HG02884 (cell line): ENCODE data around the gene STAB2.

ENCODE experiments used
- ATAC-seq: cut with Tn5 transposase; IDR thresholded peaks from one replicate; pipeline ENCODE4 v1.9.1; 2021; ENCODE audit warnings: mild to moderate bottlenecking, moderate library complexity; ENCODE audit not compliant: unreplicated experiment

Gene STAB2

DNA sequence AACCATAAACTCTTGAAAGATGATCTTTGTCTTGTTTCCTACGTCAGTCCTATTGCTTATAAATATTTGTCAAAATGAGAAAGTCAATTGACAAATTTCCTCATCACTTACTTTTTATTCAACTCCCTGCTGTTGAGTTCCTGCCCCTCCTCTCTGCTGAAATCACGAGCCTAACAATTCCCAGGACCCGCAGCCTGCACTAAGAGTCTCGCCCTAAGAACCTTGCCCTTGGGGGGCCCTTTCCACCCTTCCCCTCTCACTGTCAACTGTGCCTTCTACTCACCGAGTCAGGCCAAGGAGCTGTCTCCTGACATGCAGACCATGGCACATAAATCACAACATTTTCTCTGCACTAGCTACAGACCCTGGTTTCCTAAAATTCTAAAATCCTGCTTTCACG lies 99.0 kb downstream of the STAB2 start:
- no peak for ATAC-seq

DNA sequence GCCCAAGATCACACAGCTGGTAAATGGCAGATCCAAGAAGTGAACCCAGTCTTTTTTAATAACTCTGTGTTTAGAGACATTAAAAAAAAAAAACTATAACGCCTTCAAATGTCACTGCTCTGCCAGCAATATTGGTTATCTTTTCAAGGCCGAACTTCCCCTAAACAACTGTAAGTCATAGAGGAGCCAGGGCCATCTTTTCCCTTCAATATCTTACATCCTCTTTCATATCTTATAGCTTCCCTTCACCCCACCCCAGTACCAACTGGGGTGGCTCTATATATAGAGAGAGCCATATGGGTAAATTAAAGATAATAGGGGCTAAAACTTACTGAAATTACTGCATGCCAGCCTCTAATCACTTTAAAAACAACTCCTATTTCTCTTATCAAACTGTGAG lies 100.2 kb downstream of the STAB2 start:
- no peak for ATAC-seq

DNA sequence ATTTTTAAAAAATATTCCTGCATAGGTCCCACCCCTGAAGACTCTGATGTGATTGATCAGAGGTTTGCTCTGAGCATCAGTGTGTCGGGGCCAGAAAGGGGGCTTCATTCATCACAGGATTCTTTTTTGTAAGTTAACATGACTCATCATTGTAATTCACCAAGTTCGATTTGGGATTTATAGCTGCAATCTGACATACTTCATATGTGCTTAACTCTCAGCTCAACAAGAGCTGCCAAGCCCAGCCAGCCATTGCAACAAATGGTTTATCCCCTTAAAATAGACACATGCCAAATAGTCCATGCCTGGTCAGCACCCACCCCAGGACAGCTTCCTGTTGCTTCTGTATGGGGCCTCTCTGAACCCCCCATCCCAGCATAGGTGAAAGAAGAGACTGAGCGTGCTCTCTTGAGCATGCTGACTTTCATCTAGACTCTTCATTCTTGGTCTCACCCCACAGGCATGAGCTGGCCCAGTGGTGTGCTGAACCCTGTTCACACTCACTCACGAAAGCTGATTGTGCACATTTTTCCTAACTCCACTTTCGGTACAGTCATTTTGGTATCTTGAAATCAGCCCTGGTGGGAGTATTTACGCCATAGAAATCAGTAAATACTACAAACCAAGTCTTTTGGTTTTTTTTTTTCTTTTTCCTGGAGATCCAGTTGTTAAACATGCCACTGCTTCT lies 101.4 kb downstream of the STAB2 start:
- ATAC-seq, result no peak

DNA sequence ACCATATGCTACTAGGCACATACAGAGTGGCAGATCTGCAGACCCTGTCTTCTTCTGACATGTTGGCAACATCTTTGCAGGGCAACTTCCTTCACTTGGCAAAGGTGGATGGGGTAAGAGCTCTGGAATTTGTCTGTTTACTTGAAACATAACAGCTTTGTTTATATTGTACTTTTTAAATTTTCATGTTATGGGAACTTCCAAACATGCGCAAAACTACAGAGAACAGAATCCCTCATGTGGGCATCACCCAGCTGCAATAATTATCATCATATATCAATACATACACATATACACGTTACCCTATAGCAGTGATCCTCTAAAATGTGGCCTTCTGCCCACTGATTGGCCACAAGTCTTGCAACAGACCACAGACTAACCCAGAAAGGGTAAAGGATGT lies 103.4 kb downstream of the STAB2 start:
- ATAC-seq, result no peak

DNA sequence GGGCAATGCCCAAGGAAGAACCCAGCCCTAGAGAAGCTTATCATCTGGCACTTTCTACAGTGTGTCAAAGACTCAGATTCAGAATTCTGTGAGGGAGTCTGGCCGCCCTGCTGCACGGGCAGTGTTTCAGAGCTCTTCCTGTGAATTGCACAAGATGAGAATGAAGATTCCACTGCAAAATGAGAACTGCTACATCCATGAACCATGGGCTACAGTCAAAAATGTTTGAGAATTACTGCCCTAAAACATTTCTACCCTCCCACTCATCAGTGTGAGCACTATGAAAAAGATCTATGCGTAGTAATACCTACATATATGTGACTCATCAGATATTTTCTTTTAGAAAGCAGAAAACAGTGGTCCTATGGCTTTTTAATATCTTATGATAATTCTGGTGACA lies 104.0 kb downstream of the STAB2 start:
- ATAC-seq, result no peak

GRCh38 chr12:103696101-103696500 lies 109.0 kb downstream of the STAB2 start:
- no peak for ATAC-seq

- no peak for ATAC-seq
These were observed 111.1 kb downstream of the STAB2 start for GRCh38 chr12:103697971-103698751.

DNA sequence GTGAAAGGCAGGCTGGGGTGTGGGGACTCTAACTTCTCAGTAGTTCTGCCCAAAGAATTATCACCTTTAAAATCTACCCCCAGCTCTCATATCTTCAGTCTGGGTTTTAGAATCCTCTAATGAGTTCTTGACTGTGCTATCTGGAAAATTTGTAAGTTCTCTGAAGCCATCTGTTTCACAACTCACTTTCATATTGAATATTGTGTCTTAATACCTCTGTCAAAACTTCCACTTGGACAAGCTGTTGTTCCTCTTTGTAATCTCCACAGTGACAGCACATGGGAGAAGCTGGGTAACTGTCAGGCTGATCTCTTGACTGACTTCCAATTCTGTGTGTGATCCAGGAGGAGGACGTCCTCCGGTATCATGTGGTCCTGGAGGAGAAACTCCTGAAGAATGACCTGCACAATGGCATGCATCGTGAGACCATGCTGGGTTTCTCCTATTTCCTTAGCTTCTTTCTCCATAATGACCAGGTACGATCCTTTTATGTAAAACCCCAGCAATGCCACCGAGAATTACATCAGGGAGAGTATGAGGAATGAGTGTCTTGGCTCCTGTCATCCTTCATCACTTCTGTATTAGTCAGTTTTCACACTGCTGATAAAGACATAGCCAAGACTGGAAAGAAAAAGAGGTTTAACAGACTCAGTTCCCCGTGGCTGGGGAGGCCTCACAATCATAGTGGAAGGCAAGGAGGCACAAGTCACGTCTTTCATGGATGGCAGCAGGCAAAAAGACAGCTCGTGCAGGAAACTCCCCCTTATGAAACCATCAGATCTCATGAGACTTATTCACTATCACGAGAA lies 111.9 kb downstream of the STAB2 start:
- no peak for ATAC-seq

DNA sequence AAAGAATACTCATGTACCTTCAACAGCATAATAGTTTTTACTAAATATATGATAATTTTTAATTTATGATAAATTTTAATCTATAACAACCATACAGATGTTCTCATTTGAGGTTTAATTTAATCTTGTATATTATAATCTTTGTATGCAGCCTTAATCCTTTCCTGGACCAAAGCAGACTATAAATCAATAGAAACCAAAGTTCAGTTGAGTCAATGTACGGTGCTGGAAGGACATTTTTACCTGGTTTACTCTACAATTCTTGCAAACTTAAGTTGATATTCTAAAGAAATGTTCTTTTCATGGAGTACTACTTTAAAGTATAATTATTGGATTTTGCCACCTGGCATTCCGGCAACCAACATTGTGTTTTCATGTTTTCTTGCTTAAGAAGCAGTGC lies 118.0 kb downstream of the STAB2 start:
- no peak for ATAC-seq

DNA sequence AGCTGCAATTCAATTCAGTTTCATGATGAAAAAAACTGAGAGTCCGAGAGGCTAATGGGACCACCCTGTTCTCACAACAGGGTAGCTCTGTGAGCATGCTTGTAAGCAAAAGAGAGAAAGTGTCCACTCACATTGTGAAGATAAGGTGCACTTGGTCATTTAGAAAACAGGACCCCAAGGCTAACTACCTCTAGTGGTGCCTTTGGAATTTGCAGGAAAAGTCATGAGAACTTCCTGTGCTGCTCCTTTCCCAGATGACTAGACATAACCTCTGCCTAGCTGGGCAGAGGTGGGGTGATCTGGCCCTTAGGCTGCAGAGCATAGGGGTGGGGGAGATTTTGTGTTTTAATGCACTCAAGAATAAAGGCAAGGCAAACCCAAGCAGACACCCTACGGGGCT lies 118.9 kb downstream of the STAB2 start:
- ATAC-seq, result no peak

DNA sequence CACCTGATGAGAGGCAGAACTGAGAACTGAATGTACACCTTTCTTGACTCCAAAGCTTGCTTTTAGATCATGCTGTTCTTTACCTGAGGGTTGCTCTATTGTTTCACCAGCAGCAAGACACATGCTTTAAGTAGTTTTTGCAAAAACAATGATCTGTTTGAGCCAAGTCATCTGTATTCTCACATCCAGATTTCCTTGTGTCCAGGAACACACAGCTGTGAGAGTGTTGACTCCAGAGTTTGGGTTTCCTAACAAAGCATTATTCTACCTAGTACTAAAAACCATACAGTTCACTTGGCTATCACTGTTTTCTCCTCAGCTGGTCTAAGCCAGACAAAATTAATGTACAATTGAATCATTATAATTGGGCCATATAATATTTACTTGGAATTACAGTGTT lies 120.4 kb downstream of the STAB2 start:
- ATAC-seq, result no peak

DNA sequence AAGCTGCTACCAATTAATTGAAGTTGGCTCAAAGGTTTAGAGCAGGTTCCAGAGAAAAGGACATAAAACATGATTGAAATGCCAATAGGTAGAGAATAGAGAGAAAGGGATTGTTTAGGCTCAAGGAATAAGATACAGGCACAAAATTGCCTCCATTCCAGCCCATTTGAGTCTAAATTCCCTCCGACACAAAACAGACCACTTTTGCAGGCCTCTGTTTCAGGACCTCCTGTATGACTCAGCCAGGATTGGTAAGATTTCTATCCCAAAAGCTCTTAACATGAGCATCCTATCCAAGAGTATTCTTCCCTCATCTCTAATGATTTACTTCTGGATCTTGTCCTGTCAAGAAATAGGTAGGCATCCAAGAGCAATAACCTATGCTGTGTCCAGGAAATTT lies 123.5 kb downstream of the STAB2 start:
- ATAC-seq, result no peak

DNA sequence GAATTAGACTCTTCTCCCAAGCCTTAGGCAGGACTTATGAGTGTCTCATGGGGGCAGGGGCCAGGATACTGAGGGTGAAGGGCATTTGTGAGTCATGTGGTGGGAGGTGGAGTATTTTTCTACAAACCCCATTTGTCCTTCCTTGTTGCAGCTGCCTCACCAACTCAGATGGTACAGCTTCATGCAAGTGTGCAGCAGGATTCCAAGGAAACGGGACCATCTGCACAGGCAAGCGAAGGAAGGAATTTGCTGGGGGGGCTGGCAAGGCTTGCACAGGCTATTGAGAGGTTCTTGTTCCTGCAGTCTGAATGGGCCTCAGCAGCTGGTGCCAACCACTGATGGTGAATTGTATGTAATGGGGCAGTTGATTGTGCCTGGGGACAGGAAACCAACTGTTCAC lies 125.1 kb downstream of the STAB2 start:
- no peak for ATAC-seq

DNA sequence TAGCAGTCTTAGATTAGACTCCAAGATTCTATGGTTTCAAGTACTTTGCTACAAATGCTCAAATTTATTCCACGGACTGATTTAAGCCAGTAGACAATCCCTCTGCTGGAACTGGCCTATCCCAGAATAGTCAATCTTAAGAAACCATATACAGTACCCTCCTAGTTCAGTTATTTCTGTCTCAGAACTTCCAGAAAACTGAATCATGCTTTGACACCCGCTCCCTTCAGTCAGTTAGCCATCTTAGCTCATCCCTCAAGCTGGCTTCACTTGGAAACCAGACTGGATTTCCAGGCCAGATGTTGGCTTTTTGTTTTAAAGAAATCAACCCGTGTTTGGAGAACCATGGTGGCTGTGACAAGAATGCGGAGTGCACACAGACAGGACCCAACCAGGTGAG lies 128.4 kb downstream of the STAB2 start:
- no peak for ATAC-seq

DNA sequence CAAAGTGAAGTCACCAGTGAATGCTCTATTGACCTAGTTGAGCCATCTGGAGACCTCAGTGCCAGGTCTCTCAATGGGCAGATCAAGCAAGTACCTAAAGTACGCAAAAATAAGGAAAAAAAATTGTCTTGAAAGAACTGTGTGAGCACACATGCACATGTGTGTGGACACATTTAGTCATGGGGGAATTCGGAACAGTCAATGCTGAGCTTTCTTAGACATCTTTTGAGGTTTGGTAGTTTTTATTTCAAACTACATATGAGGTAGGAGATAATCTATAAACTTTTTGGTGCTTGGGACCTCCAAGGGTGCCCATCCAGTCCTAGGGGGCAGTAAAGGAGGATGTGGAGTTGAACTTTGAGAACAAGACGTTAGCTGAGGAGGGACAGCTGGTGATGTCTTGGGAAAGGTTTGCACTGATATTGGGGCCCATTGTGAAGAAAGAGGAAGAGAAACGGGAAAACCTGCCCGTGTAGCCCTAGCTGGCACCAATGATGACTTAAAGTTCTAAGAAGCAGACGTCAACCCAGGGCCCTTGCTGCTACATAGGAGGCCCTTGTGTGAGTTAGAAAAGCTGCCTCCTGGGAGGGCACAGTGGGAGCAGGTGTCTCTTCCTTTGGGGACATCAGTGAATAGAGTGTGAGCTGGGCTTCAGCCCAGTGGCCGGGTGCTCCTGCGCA lies 129.6 kb downstream of the STAB2 start:
- no peak for ATAC-seq

GRCh38 chr12:103725398-103725797 lies 138.3 kb downstream of the STAB2 start:
- ATAC-seq, result no peak

DNA sequence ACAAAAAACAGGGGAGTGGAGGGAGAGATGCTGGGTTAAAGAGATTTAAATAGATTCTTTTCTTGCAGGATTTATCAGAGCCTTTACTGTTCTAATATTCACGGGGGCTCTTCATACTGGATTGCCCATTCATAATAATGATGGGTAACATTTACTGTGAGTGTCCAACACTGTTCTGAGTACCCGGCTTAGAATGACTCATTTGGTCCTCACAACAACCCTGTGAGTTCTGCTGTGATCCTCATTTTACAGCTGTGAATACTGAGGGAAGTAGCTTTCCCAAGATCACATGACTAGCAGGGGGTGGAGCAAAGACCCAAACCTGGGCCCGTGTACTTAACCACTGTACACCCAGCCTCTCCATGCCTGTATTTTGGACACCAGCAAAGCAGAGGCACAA lies 140.6 kb downstream of the STAB2 start:
- no peak for ATAC-seq

GRCh38 chr12:103728323-103728722 lies 141.2 kb downstream of the STAB2 start:
- ATAC-seq, result no peak

DNA sequence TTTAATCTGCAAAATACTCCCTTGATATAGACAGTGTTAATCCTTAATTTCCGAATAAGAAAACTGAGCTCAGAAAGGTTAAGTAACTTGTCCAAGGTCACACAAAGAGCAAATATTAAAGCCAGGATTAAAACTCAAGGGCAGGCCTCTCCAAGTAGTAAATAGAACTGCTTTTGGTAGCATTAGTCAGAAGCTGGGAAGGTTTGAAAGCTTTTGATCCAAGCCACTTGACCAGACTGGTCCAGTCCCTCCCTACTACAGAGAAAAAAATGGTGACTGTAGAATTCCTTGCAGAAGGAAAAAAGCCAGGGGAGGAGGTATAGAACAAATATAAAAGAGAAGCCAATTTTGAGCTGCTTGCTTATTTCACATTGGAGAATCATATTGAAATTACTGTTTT lies 142.4 kb downstream of the STAB2 start:
- no peak for ATAC-seq

DNA sequence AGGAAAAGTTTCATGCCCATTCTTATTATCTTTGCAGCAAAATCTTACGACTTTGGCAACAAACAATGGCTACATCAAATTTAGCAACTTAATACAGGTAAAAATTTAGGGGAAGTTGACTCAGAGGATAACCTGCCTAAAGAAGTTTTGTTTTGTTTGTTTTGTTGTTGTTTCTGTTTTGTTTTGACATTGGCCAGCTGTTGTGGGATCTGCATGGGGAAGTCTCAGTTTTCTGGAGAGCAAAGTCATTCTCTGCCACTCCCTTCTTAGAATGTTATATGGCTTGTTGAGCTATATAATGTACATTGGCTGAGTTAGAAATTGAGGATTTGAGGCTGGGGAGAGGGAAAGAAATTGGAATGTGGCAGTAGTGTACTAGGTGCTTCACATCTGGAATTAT lies 144.5 kb downstream of the STAB2 start:
- no peak for ATAC-seq

GRCh38 chr12:103734863-103735262 lies 147.8 kb downstream of the STAB2 start:
- no peak for ATAC-seq
